ENCODE results near the gene ADAP1.
"Not testable (repeated sequence)": the region's sequence is repeated elsewhere in the genome, so short reads cannot be mapped to it uniquely, and the experiment has no call there.

- not testable (repeated sequence) for TF ChIP-seq CTCF (conservative IDR thresholded peaks at IDR 0.05; ENCODE audit: low read depth, low read length); EZH2 (IDR thresholded peaks at IDR 0.05; ENCODE audit: borderline replicate concordance, low read depth, low read length, poor library complexity, severe bottlenecking)
These were observed 6.5 kb upstream of the ADAP1 start for GRCh38 chr7:960972-961371.

Data from A673 (cell line).